ENCODE results near the gene CPVL.

- no peak for TF ChIP-seq POLR2A (IDR thresholded peaks at IDR 0.05)
- no peak for TF ChIP-seq CTCF (IDR thresholded peaks at IDR 0.05)
Observed at GRCh38 chr7:28981161-28981465, 165.2 kb downstream of the CPVL start.

Data from prostate gland (tissue), 2 donors.